Neural crest cell (in vitro differentiated cells): ENCODE results near the gene IPO4. TPM values are rescaled to one million over a fixed set of nuclear protein-coding genes. Genes with fewer than 3 reads are reported as not detected.
A peak's percentile ranks its signal among the peaks of the same experiment; 100 is the strongest.

Source experiments
- DNase-seq: peaks from one replicate; pipeline ENCODE4 v3.0.0; 2021; ENCODE audit warnings: low read depth, mixed read lengths, low spot score
- H3K27ac Mint-ChIP-seq: one replicate; pipeline ENCODE4 v1.8.0; 2021; ENCODE audit warnings: mild to moderate bottlenecking, mixed read lengths; ENCODE audit not compliant: unreplicated experiment
- H3K27me3 Mint-ChIP-seq: 2 replicates; pipeline ENCODE4 v1.8.0; 2021; ENCODE audit warnings: low read depth, mild to moderate bottlenecking, mixed read lengths
- H3K36me3 Mint-ChIP-seq: 2 replicates; pipeline ENCODE4 v1.8.0; 2021; ENCODE audit warnings: low read depth, mild to moderate bottlenecking, mixed read lengths
- H3K4me1 Mint-ChIP-seq: 2 replicates; pipeline ENCODE4 v1.8.0; 2021; ENCODE audit warnings: mixed read lengths
- H3K4me3 Mint-ChIP-seq: one replicate; pipeline ENCODE4 v1.8.0; 2021; ENCODE audit warnings: mild to moderate bottlenecking, mixed read lengths
- H3K9me3 Mint-ChIP-seq: 2 replicates; pipeline ENCODE4 v1.8.0; 2021; ENCODE audit warnings: mixed read lengths
- CTCF ChIP-seq: fragments of 200-600 bp; sonication (generic); conservative IDR thresholded peaks from 2 replicates; pipeline ENCODE4 v1.5.0; 2021; ENCODE audit warnings: antibody characterized with exemption, mild to moderate bottlenecking
- total RNA-seq: library from RNA; stranded (reverse); gene quantifications from 2 replicates; pipeline ENCODE4 v1.2.1, GENCODE V29; 2021

The IPO4 gene
- total RNA-seq, 1 donor from 2014 or later: 88.3 TPM

GRCh38 chr14:24167469-24168114 lies 21.0 kb downstream of the IPO4 start:
- Mint-ChIP-seq H3K27ac (no peak overlapping the region), H3K27me3 (no peaks in the 10 kb centered on the region), H3K36me3 (peaks cover 3% of the 10 kb centered on the region), H3K9me3 (no peaks in the 10 kb centered on the region), H3K4me3 (no peak overlapping the region), H3K4me1 (peaks cover 9% of the 10 kb centered on the region)
- no peak for TF ChIP-seq CTCF
- DNase-seq: no peak

GRCh38 chr14:24165785-24166184 lies 22.8 kb downstream of the IPO4 start:
- Mint-ChIP-seq H3K4me3 (no peak overlapping the region), H3K4me1 (peaks cover 12% of the 10 kb centered on the region), H3K27me3 (no peaks in the 10 kb centered on the region), H3K36me3 (peaks cover 3% of the 10 kb centered on the region), H3K27ac (no peak overlapping the region), H3K9me3 (no peaks in the 10 kb centered on the region)
- no peak for DNase-seq
- no peak for TF ChIP-seq CTCF

GRCh38 chr14:24164518-24164991 lies 24.1 kb downstream of the IPO4 start:
- no peak for TF ChIP-seq CTCF
- Mint-ChIP-seq H3K27ac (no peak overlapping the region), H3K9me3 (no peaks in the 10 kb centered on the region), H3K27me3 (no peaks in the 10 kb centered on the region), H3K4me1 (peaks cover 13% of the 10 kb centered on the region), H3K36me3 (peaks cover 3% of the 10 kb centered on the region), H3K4me3 (no peak overlapping the region)
- DNase-seq: no peak

- no peaks in the 10 kb centered on the region for H3K27me3 Mint-ChIP-seq
- peaks cover 13% of the 10 kb centered on the region for H3K4me1 Mint-ChIP-seq
- no peak for DNase-seq
- no peaks in the 10 kb centered on the region for H3K36me3 Mint-ChIP-seq
- no peak overlapping the region for H3K27ac Mint-ChIP-seq
- no peaks in the 10 kb centered on the region for H3K9me3 Mint-ChIP-seq
- no peak for TF ChIP-seq CTCF
- no peak overlapping the region for H3K4me3 Mint-ChIP-seq
Measured at GRCh38 chr14:24162093-24162492, 26.5 kb downstream of the IPO4 start.

- Mint-ChIP-seq H3K4me1 (peaks cover 13% of the 10 kb centered on the region), H3K27ac (peak within 1 kb of the TSS; percentile 9), H3K4me3 (peak within 1 kb of the TSS; percentile 76), H3K36me3 (peaks cover 4% of the 10 kb centered on the region), H3K9me3 (no peaks in the 10 kb centered on the region), H3K27me3 (no peaks in the 10 kb centered on the region)
- peak; percentile 99 for TF ChIP-seq CTCF
- peak; percentile 99 for DNase-seq
Measured at GRCh38 chr14:24160850-24161804, 27.5 kb downstream of the IPO4 start, which contains the start of gene IRF9. Gene IRF9, plus strand, starts transcription at chr14:24161265. Its CDS starts 880 bp downstream, at chr14:24162145.
